PFSK-1 (cell line): Measurements from ENCODE around the gene SATL1.

Experiments used
- FOXP2 ChIP-seq: optimal IDR thresholded peaks from 2 replicates; pipeline ENCODE3; 2011; ENCODE audit warnings: borderline replicate concordance, control low read depth, inconsistent platforms; ENCODE audit not compliant: insufficient read depth; ENCODE audit errors: extremely low read length, extremely low read depth
- POLR2AphosphoS5 ChIP-seq: IDR thresholded peaks from 2 replicates; pipeline ENCODE4 v1.6.1; 2012; ENCODE audit warnings: low read depth, mild to moderate bottlenecking, control low read depth, low read length, moderate library complexity
- REST ChIP-seq, 2 experiments: IDR thresholded peaks; 2 replicates each; pipeline versions ENCODE4 v1.6.1 to v1.8.0; 2011 to 2012; ENCODE audit warnings: low read depth in 2 of 2, low read length in 2 of 2, control low read depth in 1 of 2, inconsistent platforms in 1 of 2, mild to moderate bottlenecking in 1 of 2, moderate library complexity in 1 of 2; ENCODE audit not compliant: insufficient read depth in 1 of 2
- SIN3A ChIP-seq: IDR thresholded peaks from 2 replicates; pipeline ENCODE4 v1.6.1; 2012; ENCODE audit warnings: mild to moderate bottlenecking, low read length, moderate library complexity, borderline replicate concordance; ENCODE audit not compliant: insufficient read depth

- TF ChIP-seq POLR2AphosphoS5, result no peak
- TF ChIP-seq SIN3A, result no peak
- TF ChIP-seq REST (IDR thresholded peaks at IDR 0.05; ENCODE audit: insufficient read depth in 1 of 2, low read depth in 2 of 2, low read length in 2 of 2), result no peak
- TF ChIP-seq FOXP2, result no peak
Measured at GRCh38 chrX:85089321-85089840, 154.2 kb downstream of the SATL1 start.
